GM12872 (cell line): ENCODE measurements around the gene BANK1.

Experiments used
- CTCF ChIP-seq: IDR thresholded peaks from 3 replicates; pipeline ENCODE4 v1.5.1; 2011; ENCODE audit warnings: low read depth, mild to moderate bottlenecking, low read length, moderate library complexity; ENCODE audit not compliant: insufficient read depth

Gene BANK1

DNA sequence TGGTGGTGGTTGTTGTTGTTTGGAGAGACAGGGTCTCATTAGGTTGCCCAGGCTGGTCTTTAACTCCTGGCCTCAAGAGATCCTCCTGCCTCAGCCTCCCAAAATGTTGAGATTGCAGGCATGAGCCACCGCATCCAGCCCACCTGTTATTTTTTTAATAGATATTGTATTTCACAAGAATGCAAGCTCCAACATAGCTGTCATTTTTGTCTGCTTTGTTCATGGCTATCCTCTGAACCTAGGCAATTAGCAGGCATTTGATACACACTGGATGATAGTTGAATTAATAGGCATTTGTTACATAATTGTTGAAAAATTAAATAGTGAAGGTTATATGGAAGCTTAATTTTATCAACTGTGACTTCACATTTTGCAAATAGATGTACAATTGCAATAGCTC is 64.7 kb downstream of the BANK1 start:
- TF ChIP-seq CTCF, result no peak

- no peak for TF ChIP-seq CTCF
Observed at GRCh38 chr4:101856149-101856548, 65.6 kb downstream of the BANK1 start.

DNA sequence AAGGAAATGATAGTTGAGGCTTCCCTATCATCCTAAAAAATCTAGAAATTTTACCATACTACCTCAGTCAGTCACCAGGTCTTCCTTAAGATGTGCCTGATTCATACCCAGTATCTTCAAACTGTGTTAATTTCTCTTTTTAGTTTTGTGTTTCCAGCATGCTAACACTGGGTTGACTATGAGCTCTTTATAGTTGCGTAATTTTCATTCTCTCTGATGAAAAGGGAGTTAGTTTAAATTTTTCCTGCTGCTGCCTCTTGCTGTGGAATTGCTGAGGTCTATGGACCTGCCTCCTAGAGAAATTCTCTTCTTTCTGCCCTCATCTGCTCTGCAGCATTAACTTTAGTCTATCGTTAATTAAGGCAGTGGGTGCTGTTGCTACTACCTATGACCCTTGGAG is 66.6 kb downstream of the BANK1 start:
- TF ChIP-seq CTCF, result no peak

DNA sequence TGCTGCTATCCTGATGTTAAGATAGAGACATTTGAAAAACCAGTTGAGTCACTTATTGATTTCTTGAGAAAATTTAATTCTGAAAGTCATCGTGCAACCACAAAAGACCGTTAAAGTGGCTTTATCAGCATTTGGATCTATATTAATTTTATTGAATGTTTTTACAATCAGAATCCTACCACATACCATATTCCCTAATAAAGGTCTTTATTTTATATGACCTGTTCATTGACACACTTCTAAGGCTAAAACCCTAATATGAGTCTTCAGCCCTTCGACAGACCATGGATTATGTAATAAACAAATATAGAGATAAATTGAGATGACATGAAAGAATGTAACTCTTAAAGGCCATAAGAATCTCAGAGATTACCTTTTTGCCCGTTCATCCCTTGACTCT is 68.1 kb downstream of the BANK1 start:
- TF ChIP-seq CTCF, result no peak

GRCh38 chr4:101862595-101862994 is 72.1 kb downstream of the BANK1 start:
- TF ChIP-seq CTCF, result no peak

DNA sequence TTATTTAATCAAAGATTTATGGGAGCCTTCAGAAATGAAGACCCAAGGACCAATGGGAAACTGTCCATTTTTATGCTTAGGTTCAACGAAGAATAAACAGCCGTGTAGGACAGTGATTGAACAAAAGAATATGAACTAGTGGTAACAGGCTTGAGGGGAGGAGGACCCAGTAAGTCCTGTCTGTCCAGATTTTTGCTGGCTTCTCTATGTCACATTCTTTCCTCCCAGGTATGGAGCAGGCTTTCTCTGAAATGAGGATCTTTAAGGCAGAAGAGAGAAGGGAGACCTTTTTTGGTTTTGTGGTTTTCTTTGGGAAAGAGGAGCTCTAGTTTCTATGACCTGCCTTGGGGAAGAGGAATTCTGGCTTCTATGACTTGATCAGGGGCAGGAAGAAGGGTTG is 74.1 kb downstream of the BANK1 start:
- no peak for TF ChIP-seq CTCF

DNA sequence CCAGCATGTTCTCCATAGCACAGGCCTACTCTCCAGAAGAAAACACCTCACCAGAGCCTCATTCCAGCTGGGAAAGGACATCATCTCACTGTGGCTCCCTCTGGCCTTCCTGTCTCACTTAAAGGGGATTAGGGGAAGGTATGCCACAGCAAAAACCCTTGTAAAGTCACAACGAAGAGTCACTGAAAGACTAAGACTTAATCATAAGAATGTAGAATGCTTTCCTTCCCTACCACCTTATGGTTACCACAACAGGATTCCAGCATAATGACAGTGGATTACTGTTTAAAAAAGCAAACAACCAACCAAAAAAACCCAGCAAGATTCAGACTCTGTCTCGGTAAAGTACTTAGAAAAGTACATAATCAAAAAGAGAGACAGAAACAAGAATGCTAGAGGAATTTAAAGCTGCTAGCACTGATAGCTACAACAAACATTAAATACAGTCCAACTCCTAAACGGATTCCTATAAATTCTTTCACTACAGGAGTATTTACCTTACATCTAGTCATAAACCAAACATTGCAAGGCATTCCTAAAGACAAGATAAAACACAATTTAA is 75.1 kb downstream of the BANK1 start:
- no peak for TF ChIP-seq CTCF

DNA sequence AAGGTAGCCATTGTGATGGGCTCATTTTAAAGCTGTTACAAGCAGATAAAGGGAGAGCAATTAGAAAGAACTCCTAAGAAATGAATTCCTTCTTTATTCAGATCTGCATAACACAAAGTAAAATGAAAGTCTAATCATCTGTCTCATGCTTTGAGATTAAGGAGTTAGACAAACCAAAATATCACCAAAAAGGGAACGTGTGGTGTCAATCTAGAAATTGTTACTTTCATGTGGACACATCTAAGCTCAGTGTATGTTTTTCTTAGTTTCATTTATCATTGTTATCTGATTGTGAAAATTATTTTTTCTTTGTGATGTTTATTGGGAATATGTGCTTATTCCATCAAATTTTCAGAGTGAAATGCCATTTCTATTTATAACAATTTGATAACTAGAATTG is 80.3 kb downstream of the BANK1 start:
- no peak for TF ChIP-seq CTCF
